ENCODE data around the gene SLC35E3.
"Not testable (repeated sequence)": the region's sequence is repeated elsewhere in the genome, so short reads cannot be mapped to it uniquely, and the experiment has no call there.

The SLC35E3 gene

DNA sequence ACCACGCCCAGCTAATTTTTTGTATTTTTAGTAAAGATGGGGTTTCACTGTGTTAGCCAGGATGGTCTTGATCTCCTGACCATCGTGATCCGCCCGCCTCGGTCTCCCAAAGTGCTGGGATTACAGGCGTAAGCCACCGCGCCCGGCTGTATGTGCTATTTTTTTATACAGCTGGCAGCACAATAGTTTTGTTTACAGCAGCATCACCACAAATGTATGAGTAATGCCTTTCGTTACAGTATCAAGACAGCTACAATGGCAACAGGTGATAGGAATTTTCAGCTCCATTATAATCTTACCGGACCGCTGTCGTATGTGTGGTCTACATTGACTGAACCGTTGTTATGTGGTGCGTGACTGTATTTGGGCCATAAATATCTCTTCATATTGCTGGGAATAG is 50.4 kb downstream of the SLC35E3 start:
- no peak for DNase-seq

DNA sequence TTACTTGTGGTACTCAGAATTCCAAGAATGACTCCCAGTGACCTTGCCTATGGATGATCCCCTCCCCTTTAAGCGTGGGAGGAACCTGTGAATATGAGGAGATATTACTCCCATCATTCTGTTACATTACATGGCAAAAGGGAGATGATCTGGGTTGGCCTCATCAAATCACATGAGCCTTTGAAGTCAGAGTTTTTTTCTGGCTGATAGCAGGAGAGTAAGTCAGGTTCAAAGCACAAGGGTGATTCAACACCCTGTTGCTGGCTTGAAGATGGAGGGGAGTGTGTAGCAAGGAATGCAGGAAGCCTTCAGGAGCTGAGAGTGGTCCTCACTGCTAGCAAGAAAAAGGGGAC is 52.9 kb downstream of the SLC35E3 start:
- no peak for DNase-seq

DNA sequence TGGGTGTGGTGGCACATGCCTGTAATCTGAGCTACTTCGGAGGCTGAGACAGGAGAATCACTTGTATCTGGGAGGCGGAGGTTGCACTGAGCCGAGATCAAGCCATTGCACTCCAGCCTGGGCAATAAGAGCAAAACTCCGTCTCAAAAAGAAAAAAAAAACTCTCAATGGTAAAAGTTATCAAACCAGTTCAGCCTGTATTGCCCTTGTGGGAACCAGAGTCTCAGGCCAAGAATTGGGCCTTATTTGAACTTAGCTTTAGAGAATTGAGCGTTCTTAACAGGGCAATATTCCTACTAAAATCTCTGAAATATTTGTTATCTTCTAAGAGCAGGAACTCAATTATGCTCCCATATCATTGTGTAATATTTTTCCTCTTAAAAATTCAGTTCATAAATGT is 54.3 kb downstream of the SLC35E3 start:
- no peak for DNase-seq

GRCh38 chr12:68801124-68801523 is 55.1 kb downstream of the SLC35E3 start:
- DNase-seq: not testable (repeated sequence)

- not testable (repeated sequence) for DNase-seq
These were observed 56.4 kb downstream of the SLC35E3 start for GRCh38 chr12:68802372-68802745.

- DNase-seq: not testable (repeated sequence)
These were observed 57.1 kb downstream of the SLC35E3 start for GRCh38 chr12:68802911-68803651.

DNA sequence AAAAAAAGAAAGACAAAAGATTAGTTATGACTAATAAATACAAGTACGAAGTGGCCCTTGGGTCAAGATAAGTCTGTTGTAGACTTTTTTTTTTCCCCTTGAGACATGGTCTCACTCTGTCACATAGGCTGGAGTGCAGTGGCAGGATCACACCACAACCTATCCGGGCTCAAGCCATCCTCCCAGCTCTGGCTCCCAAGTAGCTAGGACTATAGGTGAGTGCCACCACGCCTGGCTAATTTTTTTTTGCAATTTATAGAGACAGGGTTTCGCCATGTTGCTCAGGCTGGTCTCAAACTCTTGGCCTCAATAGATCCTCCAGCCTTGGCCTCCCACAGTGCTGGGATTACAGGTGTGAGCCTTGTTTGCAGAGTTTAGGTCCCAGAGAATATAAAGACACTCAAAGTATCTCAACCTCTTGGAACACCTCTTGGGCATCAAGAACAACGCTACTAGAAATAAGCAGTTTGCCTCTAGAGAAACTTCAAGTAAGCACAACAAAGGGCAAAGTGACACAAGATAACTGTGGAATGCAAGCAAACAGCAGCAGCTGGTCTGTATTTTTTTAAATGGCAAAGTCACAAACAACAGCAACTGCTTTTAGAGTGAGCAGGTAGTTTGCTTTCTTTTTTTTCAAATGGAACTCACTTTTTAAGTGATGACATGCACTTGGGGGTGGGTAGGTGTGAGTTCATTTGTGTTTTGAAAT is 58.1 kb downstream of the SLC35E3 start:
- no peak for DNase-seq

DNA sequence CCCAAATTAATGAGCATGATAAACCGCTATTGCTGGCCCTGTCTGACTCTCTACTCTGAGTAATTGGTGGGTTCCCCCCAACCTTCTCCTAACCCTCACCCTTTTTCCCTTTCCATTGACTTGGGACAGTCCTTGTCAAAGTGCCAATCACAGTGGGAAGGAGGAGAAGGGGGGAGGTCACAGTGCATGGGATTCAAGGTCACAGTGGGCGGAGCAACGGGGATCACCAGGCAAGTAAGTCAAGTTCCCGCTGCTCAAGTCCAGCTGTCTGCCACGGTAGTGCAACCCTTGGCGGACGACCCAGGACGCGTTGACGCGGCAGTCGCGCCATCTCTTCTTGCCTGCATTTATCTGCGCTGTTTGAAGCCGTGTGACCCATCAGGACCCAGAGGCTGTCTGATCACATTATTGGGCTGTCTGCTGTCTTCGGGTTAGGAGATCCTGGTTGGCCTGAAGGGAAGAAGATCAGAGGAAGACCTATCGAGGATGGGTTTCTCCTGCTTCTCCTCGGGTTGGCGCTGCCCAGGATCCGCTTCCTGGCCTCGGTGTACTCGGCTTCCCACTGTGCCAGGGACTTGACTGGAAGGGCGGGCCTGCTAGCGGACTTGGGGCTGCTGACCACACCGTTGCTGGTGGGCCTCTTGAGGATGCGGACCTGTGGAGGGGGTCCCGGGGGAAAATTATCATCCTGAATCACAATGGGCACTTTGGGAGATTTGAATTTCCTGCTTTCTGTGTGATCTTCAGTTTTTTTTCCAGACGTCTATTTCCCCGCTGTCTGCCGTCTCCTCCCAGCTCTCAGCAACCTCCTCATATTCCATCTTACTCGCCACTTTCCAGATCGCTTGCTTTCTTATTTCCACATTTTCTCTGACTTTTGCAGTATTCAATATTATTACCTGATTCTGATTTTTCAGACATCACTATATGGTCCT is 58.9 kb downstream of the SLC35E3 start:
- DNase-seq: no peak

GRCh38 chr12:68805592-68806120 is 59.7 kb downstream of the SLC35E3 start:
- no peak for DNase-seq

- DNase-seq: no peak
These were observed 60.7 kb downstream of the SLC35E3 start for GRCh38 chr12:68806488-68807237.

- not testable (repeated sequence) for DNase-seq
These were observed 61.2 kb downstream of the SLC35E3 start for GRCh38 chr12:68807274-68807575.

DNA sequence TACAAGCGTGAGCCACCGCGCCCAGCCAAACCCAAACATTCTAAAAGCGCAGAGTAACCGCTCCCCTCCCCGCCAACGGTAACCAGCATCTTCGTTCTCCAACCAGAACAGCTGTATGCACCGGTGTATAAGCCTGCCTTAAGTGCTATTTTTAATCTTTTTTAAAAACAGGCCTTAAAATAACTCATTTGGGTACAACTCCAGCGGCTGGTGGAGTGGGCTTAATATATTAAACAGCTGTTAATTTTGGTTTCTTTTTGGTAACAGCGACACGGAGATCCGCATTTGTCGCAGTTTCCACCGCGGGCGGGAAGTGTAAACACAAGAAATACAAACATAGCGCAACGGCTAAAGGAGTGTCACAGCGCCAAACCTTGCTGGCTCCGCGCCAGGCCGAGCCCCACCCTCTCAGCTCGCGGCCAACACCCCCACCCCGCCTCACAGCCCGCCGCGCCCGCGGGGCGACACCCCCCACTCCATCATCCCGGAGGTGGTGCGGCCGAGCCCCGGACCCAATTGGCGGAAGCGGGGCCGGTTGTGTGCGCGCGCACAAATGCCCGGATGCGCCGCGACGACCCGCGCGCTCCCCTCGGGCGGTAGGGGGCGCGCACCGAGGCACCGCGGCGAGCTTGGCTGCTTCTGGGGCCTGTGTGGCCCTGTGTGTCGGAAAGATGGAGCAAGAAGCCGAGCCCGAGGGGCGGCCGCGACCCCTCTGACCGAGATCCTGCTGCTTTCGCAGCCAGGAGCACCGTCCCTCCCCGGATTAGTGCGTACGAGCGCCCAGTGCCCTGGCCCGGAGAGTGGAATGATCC is 61.8 kb downstream of the SLC35E3 start, which contains the start of gene MDM2:
MDM2 (plus strand) TSS at position 602 of the 812 bp plus-strand sequence. CDS start 301 bp downstream, outside the sequence.
- DNase-seq: peak; percentile 76 to 87

GRCh38 chr12:68808388-68809189 is 62.6 kb downstream of the SLC35E3 start:
- peak; percentile 37 to 55 for DNase-seq

DNA sequence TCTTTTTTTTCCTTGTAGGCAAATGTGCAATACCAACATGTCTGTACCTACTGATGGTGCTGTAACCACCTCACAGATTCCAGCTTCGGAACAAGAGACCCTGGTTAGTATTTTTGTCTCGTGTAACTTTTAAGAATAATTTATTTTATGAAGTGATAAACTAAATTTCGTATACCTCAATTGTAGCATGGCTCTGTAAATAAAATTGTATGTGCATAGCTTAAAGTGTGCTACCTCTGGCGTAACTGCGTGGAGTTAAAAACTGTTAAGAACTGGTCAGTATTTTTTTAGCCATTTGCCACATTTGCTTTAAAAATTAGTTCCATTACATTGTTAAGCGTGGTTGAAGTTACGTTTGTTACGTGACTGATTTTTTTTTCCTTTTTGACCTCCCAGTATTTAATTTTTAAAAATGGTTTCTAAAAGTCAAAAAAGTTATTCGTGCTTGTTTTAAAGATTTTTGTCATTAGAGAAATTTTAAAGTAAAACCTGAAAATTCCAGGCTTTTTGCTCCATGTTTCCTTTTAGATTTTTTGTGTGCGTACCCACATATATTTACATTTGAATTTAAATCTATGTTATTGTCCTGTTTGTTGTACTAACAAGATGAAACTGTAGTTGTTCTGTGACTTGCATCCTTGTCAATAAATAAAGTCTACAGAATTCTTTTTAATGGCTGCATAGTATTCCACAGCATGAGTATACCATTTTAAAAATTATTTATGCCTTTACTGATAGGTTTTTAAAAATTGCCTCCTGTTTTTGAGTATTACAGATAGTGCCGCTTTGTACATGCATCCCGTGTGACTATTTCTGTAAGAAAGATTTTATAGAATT is 63.4 kb downstream of the SLC35E3 start:
- DNase-seq: no peak

DNA sequence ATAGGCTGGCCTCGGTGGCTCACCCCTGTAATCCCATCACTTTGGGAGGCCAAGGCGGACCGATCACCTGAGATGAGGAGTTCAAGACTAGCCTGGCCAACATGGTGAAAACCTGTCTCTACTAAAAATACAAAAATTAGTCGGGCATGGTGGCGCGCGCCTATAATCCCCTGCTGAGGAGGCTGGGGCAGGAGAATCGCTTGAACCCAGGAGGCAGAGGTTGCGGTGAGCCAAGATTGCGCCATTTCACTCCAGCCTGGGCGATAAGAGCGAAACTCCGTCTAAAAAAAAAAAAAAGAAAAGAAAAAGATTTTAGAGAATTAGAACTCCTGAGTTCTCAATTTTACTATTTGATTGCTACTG is 64.0 kb downstream of the SLC35E3 start:
- not testable (repeated sequence) for DNase-seq

- not testable (repeated sequence) for DNase-seq
These were observed 65.6 kb downstream of the SLC35E3 start for GRCh38 chr12:68811573-68811972.

DNA sequence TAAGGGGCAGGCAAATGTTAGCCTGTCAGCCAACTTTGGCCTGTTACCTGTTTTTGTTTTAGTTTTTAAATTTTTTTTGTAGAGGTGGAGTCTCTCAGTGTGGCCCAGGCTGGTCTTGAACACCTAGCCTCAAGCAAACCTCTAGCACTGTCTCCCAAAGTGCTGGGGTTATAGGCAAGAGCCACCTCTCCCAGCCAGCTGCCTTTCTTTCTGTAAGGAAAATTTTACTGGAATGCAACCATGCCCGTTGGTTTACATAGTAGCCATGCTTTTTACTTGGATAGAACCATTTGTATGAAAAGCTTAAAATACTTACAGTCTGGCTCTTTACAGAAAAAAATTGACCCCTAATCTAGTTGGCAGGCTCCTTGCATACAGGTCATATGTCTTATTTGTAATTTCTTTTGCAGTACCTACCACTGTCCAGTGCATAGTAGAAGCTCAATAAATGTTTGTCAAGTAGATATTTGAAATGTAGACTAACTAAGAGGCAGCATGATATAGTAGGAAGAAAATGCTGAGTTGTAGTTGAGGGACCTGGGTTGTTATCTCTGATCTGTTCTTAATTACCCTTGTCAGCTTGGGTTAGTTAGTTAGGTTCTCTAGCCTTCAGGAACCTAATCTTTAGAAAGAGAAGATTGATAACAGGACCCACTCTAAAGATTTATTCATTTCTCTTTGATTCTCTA is 66.7 kb downstream of the SLC35E3 start:
- DNase-seq: no peak

DNA sequence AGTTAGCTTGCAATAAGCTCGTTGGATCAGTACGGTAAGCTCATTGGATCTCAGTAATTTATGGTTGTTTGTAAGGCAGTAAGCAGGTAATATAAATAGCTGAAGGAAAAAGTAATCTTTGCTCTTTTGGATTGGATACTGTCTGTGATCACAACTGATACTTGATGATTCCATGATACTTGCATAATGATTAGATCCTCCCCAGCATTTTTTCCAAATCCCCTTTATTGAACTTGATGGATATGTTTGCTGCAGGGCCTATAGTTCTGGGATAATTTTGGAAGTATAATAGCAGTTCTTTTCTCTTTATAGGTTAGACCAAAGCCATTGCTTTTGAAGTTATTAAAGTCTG is 67.2 kb downstream of the SLC35E3 start:
- no peak for DNase-seq

Data from hippocampal formation (tissue), 2 donors.